ENCODE results near the gene AOAH. TPM values are rescaled to one million over a fixed set of nuclear protein-coding genes. Genes with fewer than 3 reads are reported as not detected.

The AOAH gene
- total RNA-seq, 4 donors from 2014 or later: 0.17 to 1.8 (median 1.6) TPM

- intact Hi-C loops (cut with DNase I; ENCODE audit: low total_unique reads): no loop called here
- TF ChIP-seq CTCF (IDR thresholded peaks at IDR 0.05 in 4 of 5, conservative IDR thresholded peaks at IDR 0.05 in 1 of 5) (no peak), POLR2A (IDR thresholded peaks at IDR 0.05) (no peak)
- no peaks in the 10 kb centered on the region for H3K36me3 ChIP-seq
- DNase-seq: no peak
- in situ Hi-C loops (cut with MboI; ENCODE audit: low sequenced_read_pairs in 4 of 4): no loop called here
- no peak overlapping the region for H3K27ac ChIP-seq
- H3K4me3 ChIP-seq: no peak overlapping the region
- ATAC-seq: no peak
- no peaks in the 10 kb centered on the region for H3K4me1 ChIP-seq
- no peaks in the 10 kb centered on the region for H3K9me3 ChIP-seq
- no peaks in the 10 kb centered on the region for H3K27me3 ChIP-seq
Observed at GRCh38 chr7:36648441-36648840, 75.9 kb downstream of the AOAH start.

DNA sequence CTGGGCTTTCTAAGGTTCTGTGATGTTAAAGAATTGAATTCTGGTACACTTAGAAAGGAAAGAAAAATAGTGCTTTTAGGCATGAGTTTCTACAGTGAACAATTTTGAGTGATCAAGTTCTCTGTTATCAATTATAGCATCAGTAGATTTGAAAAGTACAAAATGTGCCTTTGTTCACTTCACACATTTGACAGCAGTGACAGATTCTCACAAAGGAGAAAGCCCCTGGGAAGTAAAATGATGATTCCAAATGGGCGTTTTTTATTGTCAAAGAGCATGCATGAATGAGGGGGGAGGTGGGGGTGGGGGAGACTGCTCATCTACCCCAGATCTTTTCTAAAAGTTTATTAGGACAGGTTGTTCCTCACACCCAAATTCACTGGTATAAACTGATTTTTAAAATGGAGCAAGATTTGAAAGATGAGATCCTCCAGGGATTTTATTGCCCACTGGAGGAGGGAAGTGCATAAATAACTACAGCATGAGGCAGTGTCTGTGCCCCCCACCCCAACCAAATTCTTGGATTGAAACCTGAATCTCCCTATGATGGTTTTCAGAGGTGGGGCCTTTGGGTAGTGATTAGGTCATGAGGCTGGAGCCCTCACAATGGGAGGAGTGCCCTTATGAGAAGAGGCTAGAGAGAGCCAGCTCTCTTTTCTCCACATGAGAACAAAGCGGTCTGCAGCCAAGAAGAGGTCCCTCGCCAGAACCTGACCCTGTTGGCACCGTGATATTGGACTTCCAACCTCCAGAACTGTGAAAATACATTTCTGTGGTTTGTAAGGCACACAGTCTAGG lies 79.5 kb downstream of the AOAH start:
- Histone ChIP-seq H3K27ac (no peak overlapping the region), H3K9me3 (no peaks in the 10 kb centered on the region), H3K4me1 (no peaks in the 10 kb centered on the region), H3K36me3 (no peaks in the 10 kb centered on the region), H3K27me3 (no peaks in the 10 kb centered on the region), H3K4me3 (no peak overlapping the region)
- in situ Hi-C loops (cut with MboI; ENCODE audit: low sequenced_read_pairs in 4 of 4) (no loop called here), intact Hi-C loops (cut with DNase I; ENCODE audit: low total_unique reads) (no loop called here)
- peak in 1 of 2 donors; percentile 42 for ATAC-seq
- TF ChIP-seq CTCF (IDR thresholded peaks at IDR 0.05 in 4 of 5, conservative IDR thresholded peaks at IDR 0.05 in 1 of 5): no peak
- TF ChIP-seq POLR2A (IDR thresholded peaks at IDR 0.05): no peak
- no peak for DNase-seq

- in situ Hi-C loops (cut with MboI; ENCODE audit: low sequenced_read_pairs in 4 of 4): no loop called here
- H3K4me1 ChIP-seq: no peaks in the 10 kb centered on the region
- intact Hi-C loops (cut with DNase I; ENCODE audit: low total_unique reads): no loop called here
- ATAC-seq (no peak), DNase-seq (no peak)
- H3K27ac ChIP-seq: no peak overlapping the region
- no peak overlapping the region for H3K4me3 ChIP-seq
- H3K9me3 ChIP-seq: no peaks in the 10 kb centered on the region
- H3K36me3 ChIP-seq: no peaks in the 10 kb centered on the region
- H3K27me3 ChIP-seq: no peaks in the 10 kb centered on the region
- no peak for TF ChIP-seq CTCF (IDR thresholded peaks at IDR 0.05 in 4 of 5, conservative IDR thresholded peaks at IDR 0.05 in 1 of 5)
- no peak for TF ChIP-seq POLR2A (IDR thresholded peaks at IDR 0.05)
Observed at GRCh38 chr7:36642414-36642813, 81.9 kb downstream of the AOAH start.

- no peaks in the 10 kb centered on the region for H3K4me1 ChIP-seq
- H3K4me3 ChIP-seq: no peak overlapping the region
- no peak for DNase-seq
- no peaks in the 10 kb centered on the region for H3K36me3 ChIP-seq
- TF ChIP-seq CTCF (IDR thresholded peaks at IDR 0.05 in 4 of 5, conservative IDR thresholded peaks at IDR 0.05 in 1 of 5) (no peak), POLR2A (IDR thresholded peaks at IDR 0.05) (no peak)
- in situ Hi-C loops (cut with MboI; ENCODE audit: low sequenced_read_pairs in 4 of 4): no loop called here
- H3K27me3 ChIP-seq: no peaks in the 10 kb centered on the region
- H3K9me3 ChIP-seq: no peaks in the 10 kb centered on the region
- H3K27ac ChIP-seq: no peak overlapping the region
- ATAC-seq: no peak
- intact Hi-C loops (cut with DNase I; ENCODE audit: low total_unique reads): no loop called here
Observed at GRCh38 chr7:36642010-36642409, 82.3 kb downstream of the AOAH start.

- no peaks in the 10 kb centered on the region for H3K9me3 ChIP-seq
- H3K4me1 ChIP-seq: no peaks in the 10 kb centered on the region
- ATAC-seq (no peak), DNase-seq (no peak)
- H3K4me3 ChIP-seq: no peak overlapping the region
- no peaks in the 10 kb centered on the region for H3K36me3 ChIP-seq
- in situ Hi-C loops (cut with MboI; ENCODE audit: low sequenced_read_pairs in 4 of 4) (no loop called here), intact Hi-C loops (cut with DNase I; ENCODE audit: low total_unique reads) (no loop called here)
- TF ChIP-seq POLR2A (IDR thresholded peaks at IDR 0.05) (no peak), CTCF (IDR thresholded peaks at IDR 0.05 in 4 of 5, conservative IDR thresholded peaks at IDR 0.05 in 1 of 5) (no peak)
- H3K27me3 ChIP-seq: no peaks in the 10 kb centered on the region
- H3K27ac ChIP-seq: no peak overlapping the region
Observed at GRCh38 chr7:36640682-36641081, 83.6 kb downstream of the AOAH start.
